Prostate gland (tissue), 2 donors: Measurements from ENCODE around the gene PGBD5. TPM values are rescaled to one million over a fixed set of nuclear protein-coding genes. Genes with fewer than 3 reads are reported as not detected.

Source experiments
- DNase-seq: peaks from one replicate; pipeline ENCODE4 v3.0.0-alpha.2; 2019; ENCODE audit warnings: low spot score
- H3K27ac ChIP-seq, 2 donors: fragments of 200-600 bp; sonication (generic); 2 replicates each; pipeline ENCODE4 v1.5.1; 2017 to 2019
- H3K27me3 ChIP-seq: fragments of 200-600 bp; sonication (generic); replicated peaks from 2 replicates; pipeline ENCODE4 v1.5.1; 2019; ENCODE audit not compliant: insufficient read depth
- H3K36me3 ChIP-seq, 2 donors: fragments of 200-600 bp; sonication (generic); 1 replicate in 1 of 2; 2 replicates in 1 of 2; pipeline versions ENCODE4 v1.5.1 to v1.8.1; 2017 to 2019
- H3K4me1 ChIP-seq: fragments of 200-600 bp; sonication (generic); replicated peaks from 2 replicates; pipeline ENCODE4 v1.5.1; 2019
- H3K4me3 ChIP-seq, 2 donors: fragments of 200-600 bp; sonication (generic); 2 replicates each; pipeline ENCODE4 v1.5.1; 2017 to 2019
- H3K9me3 ChIP-seq: fragments of 200-600 bp; sonication (generic); 2 replicates; pipeline ENCODE4 v1.5.1; 2017
- POLR2A ChIP-seq: fragments of 450-650 bp; IDR thresholded peaks from one replicate; pipeline ENCODE4 v1.6.1; 2016; ENCODE audit warnings: antibody characterized with exemption, mild to moderate bottlenecking
- POLR2AphosphoS5 ChIP-seq: sonication (generic); formaldehyde crosslinking; IDR thresholded peaks from one replicate; pipeline ENCODE4 v1.6.1; 2017; ENCODE audit warnings: antibody characterized with exemption
- WGBS: methylation state at CpG from one replicate; pipeline ENCODE4 v1.1.5; 2018; 5-methylcytosine and 5-hydroxymethylcytosine counted together
- intact Hi-C: fragments of 100-400 bp; cut with DNase I; formaldehyde crosslinking; loops from one replicate; pipeline ENCODE4 v1.14.2; 2022
- total RNA-seq, 2 donors: library from RNA; depleted of rRNA; stranded (reverse); fragments of >200 nt; gene quantifications; one replicate each; pipeline ENCODE4 v1.1.0, GENCODE V29; 2016
- TF ChIP-seq, protein P1 (sequence below), 4 experiments: fragments of 200-600 bp in 2 of 4; fragments of 450-650 bp in 2 of 4; sonication (generic) in 2 of 4; IDR thresholded peaks; 1 replicate in 3 of 4; 2 replicates in 1 of 4; pipeline ENCODE4 v1.5.1; 2016 to 2019; ENCODE audit warnings: antibody characterized with exemption in 4 of 4, mild to moderate bottlenecking in 2 of 4, moderate library complexity in 2 of 4

PGBD5 gene
- total RNA-seq, 2 donors from 2014 or later = 0.55 to 8.8 TPM

DNA sequence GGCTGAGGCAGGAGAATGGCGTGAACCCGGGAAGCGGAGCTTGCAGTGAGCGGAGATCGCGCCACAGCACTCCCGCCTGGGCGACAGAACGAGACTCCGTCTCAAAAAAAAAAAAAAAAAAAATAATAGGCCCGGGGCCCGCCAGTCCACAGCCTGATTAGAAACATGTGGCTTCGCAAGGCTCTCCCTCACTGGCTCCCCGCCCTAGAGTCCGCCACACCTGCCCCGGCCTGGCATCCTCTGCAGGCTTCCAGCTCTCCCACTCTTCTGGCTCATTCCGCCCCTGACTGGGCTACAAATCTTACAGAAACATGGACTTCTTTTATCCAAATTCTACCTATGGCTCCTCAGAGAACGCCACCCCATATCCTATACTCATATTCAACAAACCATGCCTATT lies 32.4 kb downstream of the PGBD5 start:
- H3K4me1 ChIP-seq = no peaks in the 10 kb centered on the region
- WGBS = 89% methylated on average over 18 of the region's 18 CpGs
- TF ChIP-seq POLR2AphosphoS5 = no peak
- TF ChIP-seq, protein P1, sequence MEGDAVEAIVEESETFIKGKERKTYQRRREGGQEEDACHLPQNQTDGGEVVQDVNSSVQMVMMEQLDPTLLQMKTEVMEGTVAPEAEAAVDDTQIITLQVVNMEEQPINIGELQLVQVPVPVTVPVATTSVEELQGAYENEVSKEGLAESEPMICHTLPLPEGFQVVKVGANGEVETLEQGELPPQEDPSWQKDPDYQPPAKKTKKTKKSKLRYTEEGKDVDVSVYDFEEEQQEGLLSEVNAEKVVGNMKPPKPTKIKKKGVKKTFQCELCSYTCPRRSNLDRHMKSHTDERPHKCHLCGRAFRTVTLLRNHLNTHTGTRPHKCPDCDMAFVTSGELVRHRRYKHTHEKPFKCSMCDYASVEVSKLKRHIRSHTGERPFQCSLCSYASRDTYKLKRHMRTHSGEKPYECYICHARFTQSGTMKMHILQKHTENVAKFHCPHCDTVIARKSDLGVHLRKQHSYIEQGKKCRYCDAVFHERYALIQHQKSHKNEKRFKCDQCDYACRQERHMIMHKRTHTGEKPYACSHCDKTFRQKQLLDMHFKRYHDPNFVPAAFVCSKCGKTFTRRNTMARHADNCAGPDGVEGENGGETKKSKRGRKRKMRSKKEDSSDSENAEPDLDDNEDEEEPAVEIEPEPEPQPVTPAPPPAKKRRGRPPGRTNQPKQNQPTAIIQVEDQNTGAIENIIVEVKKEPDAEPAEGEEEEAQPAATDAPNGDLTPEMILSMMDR (IDR thresholded peaks at IDR 0.05) = no peak
- no peaks in the 10 kb centered on the region for H3K9me3 ChIP-seq
- H3K36me3 ChIP-seq = no peaks in the 10 kb centered on the region
- DNase-seq = no peak
- no peak overlapping the region for H3K4me3 ChIP-seq
- H3K27ac ChIP-seq = no peak overlapping the region
- intact Hi-C loops = no loop called here
- no peaks in the 10 kb centered on the region for H3K27me3 ChIP-seq

DNA sequence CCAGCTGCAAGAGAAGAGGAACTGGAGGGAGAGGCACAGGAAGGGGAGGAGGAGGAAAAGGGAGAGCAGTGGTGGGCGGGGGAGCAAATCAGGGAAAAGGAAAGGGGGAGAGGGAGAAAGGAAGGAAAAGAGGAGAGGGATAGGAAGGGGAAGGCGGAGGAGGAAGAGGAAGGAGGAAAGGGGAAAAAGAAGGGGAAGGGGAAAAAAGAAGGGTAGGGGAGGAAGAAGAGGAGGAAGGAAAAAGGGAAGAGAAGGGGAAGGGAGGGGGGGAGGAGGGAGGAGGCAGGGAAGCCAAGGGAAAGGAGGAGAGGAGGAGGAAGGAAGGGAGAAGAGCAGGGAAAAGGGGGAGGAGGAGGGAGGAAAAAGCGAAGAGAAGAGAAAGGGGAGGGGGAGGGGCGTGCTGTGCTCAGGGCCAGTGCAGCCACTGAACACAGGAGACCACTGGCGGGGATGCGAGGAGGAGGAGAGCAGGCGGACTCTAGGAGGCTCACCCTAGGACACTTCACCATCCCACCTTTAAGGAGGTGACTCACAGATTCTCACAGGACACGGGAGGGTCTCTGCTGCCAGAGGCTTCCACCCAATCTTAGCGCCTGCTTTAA lies 33.1 kb downstream of the PGBD5 start:
- TF ChIP-seq POLR2AphosphoS5 = no peak
- TF ChIP-seq, protein P1 (IDR thresholded peaks at IDR 0.05) = no peak
- no peak for TF ChIP-seq POLR2A
- DNase-seq = no peak
- Histone ChIP-seq H3K27me3 (no peaks in the 10 kb centered on the region), H3K36me3 (no peaks in the 10 kb centered on the region), H3K4me1 (no peaks in the 10 kb centered on the region), H3K27ac (no peak overlapping the region), H3K4me3 (no peak overlapping the region), H3K9me3 (no peaks in the 10 kb centered on the region)
- WGBS = 80% methylated on average over 9 of the region's 9 CpGs
- intact Hi-C loops = no loop called here

DNA sequence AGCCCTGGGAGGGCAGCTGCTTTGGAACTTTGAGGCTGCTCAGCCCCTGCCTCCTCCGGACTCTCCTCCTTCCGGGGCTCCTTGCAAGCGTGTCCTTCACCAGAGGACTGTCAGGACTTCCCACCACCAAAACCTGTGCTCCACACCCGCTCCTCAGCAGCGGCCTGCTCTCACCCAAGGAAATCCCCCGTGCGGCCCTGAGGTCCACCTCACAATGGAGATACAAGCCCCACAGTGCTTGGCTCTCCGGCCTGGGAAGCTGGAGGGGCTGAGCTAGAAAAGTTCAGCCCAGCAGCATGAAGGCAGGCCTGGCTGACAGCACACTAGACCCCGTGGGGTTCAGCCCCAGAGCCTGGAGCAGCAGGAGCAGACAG lies 33.6 kb downstream of the PGBD5 start:
- whole genome bisulfite sequencing = 68% methylated on average over 8 of the region's 9 CpGs
- H3K36me3 ChIP-seq = no peaks in the 10 kb centered on the region
- H3K4me1 ChIP-seq = no peaks in the 10 kb centered on the region
- no peaks in the 10 kb centered on the region for H3K9me3 ChIP-seq
- no peaks in the 10 kb centered on the region for H3K27me3 ChIP-seq
- no peak for TF ChIP-seq POLR2A
- TF ChIP-seq POLR2AphosphoS5 = no peak
- no peak overlapping the region for H3K27ac ChIP-seq
- DNase-seq = no peak
- intact Hi-C loops = no loop called here
- H3K4me3 ChIP-seq = no peak overlapping the region

DNA sequence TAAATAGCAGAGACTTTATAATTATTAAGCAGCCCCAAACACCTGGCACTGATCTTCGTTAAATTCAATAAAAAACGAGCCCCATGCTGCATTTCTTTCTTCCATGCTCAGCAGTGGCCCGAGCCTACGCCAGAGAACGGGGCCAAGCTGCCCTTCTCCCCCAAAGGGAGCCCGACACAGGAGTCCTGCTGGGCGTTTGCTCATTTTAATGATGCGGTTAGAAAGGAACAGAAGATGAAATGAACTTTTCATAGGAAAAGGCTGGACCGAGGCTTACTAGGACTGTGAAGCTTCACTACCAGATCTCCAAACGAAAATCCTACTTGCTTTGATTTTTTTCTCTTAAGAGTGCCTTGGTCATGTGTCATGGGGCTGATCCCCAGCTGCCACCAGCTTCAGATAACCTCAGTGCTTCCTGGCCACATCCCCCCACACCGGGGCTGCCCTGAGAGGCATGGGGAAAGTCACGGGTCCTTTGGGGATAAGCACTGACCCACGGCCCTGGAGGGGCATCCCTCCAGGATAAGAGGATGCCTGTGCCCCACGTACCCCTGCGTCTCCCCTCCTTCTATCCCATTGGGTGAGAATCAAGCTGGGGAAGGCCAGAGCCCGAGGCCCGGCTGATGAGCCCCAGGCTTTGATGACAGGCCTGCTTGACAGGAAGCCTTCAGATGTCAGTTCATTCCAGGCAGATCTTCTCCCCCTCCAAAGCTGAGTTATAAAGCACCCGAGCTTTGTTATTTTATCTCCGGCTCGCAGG lies 34.2 kb downstream of the PGBD5 start:
- TF ChIP-seq POLR2AphosphoS5 (no peak), POLR2A (no peak)
- TF ChIP-seq, protein P1 (IDR thresholded peaks at IDR 0.05) = no peak
- WGBS = 53% methylated on average over 20 of the region's 20 CpGs
- H3K4me1 ChIP-seq = no peaks in the 10 kb centered on the region
- intact Hi-C loops = no loop called here
- no peak overlapping the region for H3K27ac ChIP-seq
- DNase-seq = no peak
- no peaks in the 10 kb centered on the region for H3K36me3 ChIP-seq
- no peaks in the 10 kb centered on the region for H3K27me3 ChIP-seq
- no peak overlapping the region for H3K4me3 ChIP-seq
- no peaks in the 10 kb centered on the region for H3K9me3 ChIP-seq

DNA sequence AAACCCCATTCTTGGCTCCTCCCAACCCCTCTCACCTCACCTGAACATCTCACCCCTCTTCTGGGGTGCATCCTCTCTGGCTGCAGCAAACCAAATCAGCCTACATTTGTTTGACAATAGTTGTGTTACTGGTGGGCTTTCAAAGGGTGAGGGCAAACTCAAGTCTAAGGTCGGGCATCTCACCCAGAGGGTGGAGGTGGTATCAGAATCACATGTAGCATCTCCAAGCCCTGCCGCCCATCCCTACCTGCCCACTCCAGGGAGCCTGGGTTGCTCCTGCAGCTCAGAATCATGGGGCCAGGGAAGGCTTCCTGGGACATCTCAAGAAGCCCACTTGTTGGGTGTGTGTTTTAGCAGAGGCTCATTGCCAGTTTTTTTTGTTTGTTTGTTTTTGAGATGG lies 35.8 kb downstream of the PGBD5 start:
- Histone ChIP-seq H3K4me1 (no peaks in the 10 kb centered on the region), H3K4me3 (no peak overlapping the region), H3K9me3 (no peaks in the 10 kb centered on the region), H3K36me3 (no peaks in the 10 kb centered on the region), H3K27me3 (no peaks in the 10 kb centered on the region), H3K27ac (no peak overlapping the region)
- no peak for TF ChIP-seq POLR2AphosphoS5
- TF ChIP-seq, protein P1 (IDR thresholded peaks at IDR 0.05) = no peak
- TF ChIP-seq POLR2A = no peak
- WGBS = 93% methylated on average over 2 of the region's 2 CpGs
- no peak for DNase-seq
- intact Hi-C loops = no loop called here
